A549 (cell line): ENCODE data around the gene MYH9.

Source experiments
- GATA3 ChIP-seq: IDR thresholded peaks from 2 replicates; pipeline ENCODE4 v1.6.1; 2012; ENCODE audit warnings: borderline replicate concordance
- HDAC2 ChIP-seq: fragments of 200-600 bp; sonication (generic); IDR thresholded peaks from 2 replicates; pipeline ENCODE4 v1.6.1; 2016
- JUNB ChIP-seq: fragments of >200 bp; sonication (Bioruptor Twin); formaldehyde crosslinking; IDR thresholded peaks from 2 replicates; pipeline ENCODE4 v1.6.1; 2016
- MAFK ChIP-seq: fragments of 450-650 bp; IDR thresholded peaks from 2 replicates; pipeline ENCODE4 v1.6.1; 2014; ENCODE audit not compliant: partially characterized antibody
- NFE2L2 ChIP-seq: fragments of 150-350 bp; conservative IDR thresholded peaks from 2 replicates; pipeline ENCODE4 v1.6.1; 2014; ENCODE audit warnings: low read length
- PHF8 ChIP-seq: fragments of 200-600 bp; sonication (generic); IDR thresholded peaks from 2 replicates; pipeline ENCODE4 v1.6.1; 2016; ENCODE audit warnings: low read depth, mild to moderate bottlenecking, antibody characterized with exemption, moderate library complexity, borderline replicate concordance
- POLR2A ChIP-seq: IDR thresholded peaks from 2 replicates; pipeline ENCODE4 v1.6.1; 2012; ENCODE audit warnings: mild to moderate bottlenecking, low read length
- RAD21 ChIP-seq, 2 experiments: fragments of >200 bp in 1 of 2; sonication (Bioruptor Twin) in 1 of 2; formaldehyde crosslinking in 1 of 2; IDR thresholded peaks in 1 of 2; conservative IDR thresholded peaks in 1 of 2; 2 replicates in 1 of 2; 3 replicates in 1 of 2; pipeline ENCODE4 v1.6.1; 2012 to 2018; ENCODE audit warnings: inconsistent platforms in 1 of 2
- TF ChIP-seq, protein P1 (sequence below): fragments of >200 bp; sonication (Bioruptor Twin); formaldehyde crosslinking; IDR thresholded peaks from 3 replicates; pipeline ENCODE4 v1.5.1; 2016
- TF ChIP-seq, protein P2 (sequence below): fragments of 200-600 bp; sonication (generic); IDR thresholded peaks from 2 replicates; pipeline ENCODE4 v1.6.1; 2016; ENCODE audit warnings: antibody characterized with exemption, mild to moderate bottlenecking, moderate library complexity

DNA sequence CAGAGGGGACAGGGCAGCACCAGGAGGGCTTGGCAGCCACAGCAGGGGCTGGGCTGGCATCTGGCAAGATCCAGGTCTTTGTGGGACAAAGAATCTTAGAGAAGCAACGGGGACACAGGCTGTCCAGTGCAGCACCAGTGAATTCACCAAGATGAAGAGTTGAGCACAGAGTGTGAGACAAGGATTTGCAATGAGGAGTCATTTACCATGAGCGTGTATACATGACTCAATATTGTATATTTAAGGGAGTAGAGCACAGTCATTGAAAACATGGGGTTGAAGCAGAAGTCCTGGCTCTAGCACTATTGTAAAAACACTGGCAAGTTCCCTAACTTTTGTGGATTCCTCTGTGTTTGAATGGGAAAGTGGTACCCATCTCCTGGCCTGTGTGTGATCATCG, 131.3 kb downstream of the MYH9 start:
- TF ChIP-seq, protein P1, sequence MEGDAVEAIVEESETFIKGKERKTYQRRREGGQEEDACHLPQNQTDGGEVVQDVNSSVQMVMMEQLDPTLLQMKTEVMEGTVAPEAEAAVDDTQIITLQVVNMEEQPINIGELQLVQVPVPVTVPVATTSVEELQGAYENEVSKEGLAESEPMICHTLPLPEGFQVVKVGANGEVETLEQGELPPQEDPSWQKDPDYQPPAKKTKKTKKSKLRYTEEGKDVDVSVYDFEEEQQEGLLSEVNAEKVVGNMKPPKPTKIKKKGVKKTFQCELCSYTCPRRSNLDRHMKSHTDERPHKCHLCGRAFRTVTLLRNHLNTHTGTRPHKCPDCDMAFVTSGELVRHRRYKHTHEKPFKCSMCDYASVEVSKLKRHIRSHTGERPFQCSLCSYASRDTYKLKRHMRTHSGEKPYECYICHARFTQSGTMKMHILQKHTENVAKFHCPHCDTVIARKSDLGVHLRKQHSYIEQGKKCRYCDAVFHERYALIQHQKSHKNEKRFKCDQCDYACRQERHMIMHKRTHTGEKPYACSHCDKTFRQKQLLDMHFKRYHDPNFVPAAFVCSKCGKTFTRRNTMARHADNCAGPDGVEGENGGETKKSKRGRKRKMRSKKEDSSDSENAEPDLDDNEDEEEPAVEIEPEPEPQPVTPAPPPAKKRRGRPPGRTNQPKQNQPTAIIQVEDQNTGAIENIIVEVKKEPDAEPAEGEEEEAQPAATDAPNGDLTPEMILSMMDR, result no peak
- TF ChIP-seq GATA3 (no peak), RAD21 (conservative IDR thresholded peaks at IDR 0.05 in 1 of 2, IDR thresholded peaks at IDR 0.05 in 1 of 2) (no peak), POLR2A (no peak), PHF8 (no peak), NFE2L2 (no peak), HDAC2 (no peak), JUNB (no peak), MAFK (no peak)
- TF ChIP-seq, protein P2, sequence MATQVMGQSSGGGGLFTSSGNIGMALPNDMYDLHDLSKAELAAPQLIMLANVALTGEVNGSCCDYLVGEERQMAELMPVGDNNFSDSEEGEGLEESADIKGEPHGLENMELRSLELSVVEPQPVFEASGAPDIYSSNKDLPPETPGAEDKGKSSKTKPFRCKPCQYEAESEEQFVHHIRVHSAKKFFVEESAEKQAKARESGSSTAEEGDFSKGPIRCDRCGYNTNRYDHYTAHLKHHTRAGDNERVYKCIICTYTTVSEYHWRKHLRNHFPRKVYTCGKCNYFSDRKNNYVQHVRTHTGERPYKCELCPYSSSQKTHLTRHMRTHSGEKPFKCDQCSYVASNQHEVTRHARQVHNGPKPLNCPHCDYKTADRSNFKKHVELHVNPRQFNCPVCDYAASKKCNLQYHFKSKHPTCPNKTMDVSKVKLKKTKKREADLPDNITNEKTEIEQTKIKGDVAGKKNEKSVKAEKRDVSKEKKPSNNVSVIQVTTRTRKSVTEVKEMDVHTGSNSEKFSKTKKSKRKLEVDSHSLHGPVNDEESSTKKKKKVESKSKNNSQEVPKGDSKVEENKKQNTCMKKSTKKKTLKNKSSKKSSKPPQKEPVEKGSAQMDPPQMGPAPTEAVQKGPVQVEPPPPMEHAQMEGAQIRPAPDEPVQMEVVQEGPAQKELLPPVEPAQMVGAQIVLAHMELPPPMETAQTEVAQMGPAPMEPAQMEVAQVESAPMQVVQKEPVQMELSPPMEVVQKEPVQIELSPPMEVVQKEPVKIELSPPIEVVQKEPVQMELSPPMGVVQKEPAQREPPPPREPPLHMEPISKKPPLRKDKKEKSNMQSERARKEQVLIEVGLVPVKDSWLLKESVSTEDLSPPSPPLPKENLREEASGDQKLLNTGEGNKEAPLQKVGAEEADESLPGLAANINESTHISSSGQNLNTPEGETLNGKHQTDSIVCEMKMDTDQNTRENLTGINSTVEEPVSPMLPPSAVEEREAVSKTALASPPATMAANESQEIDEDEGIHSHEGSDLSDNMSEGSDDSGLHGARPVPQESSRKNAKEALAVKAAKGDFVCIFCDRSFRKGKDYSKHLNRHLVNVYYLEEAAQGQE, result no peak
